ENCODE data around the gene STRN.
A peak's percentile ranks its signal among the peaks of the same experiment; 100 is the strongest.

STRN gene

DNA sequence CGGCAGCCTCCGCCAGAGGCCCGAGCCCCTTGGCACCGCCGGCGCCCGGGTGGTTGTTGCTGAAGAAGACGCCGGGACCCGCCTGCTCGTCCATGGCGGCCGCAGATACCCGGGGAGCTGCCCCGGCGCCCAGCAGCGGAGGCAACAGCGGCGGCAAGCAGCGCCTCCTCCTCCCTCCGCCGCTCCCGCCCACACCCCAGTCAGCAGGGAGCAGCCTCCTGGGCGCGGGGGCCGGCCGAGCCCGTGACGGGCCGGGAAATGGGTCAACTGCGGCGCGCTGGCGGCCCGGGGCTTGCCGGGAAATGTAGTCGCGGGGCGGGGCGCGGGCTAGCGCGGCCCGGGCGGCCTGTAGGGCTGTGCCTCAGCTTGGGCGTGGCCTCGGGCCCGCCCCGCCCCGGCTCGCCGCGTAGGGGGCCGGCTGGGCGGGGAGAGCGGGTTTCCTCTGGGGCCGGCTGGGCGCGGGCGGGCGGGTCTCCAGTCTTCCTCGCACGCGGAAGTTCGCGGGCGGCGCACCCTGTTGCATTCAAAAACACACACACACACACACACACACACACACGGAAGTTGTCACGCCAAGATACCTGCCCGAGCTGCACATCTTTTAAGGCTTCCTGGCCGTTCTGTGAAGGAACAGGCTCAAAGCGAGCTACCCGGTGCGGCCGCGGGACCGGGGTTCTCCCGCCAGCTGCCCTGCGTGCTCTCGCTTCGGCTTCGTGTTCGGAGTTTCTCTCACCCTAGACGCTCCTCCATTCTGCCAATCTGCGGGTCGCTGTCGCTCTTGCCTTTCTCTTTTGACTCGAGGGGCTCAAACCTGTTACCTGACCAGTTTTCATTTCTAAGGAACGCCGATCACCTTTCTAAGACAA, at the start of gene STRN:
Gene STRN (minus strand): TSS at position 167 of the 866 bp plus-strand sequence. CDS start 73 bp downstream, at position 94.
- Mint-ChIP-seq H3K4me1 (peaks cover 27% of the 10 kb centered on the region), H3K27me3 (ENCODE audit: low read depth) (peaks cover 4% of the 10 kb centered on the region), H3K4me3 (peak within 1 kb of the TSS; percentile 93 to 98 (median 97)), H3K9me3 (no peaks in the 10 kb centered on the region), H3K27ac (peak within 1 kb of the TSS; percentile 63 to 92 (median 91)), H3K36me3 (ENCODE audit: low read depth) (no peaks in the 10 kb centered on the region)
- no peak for TF ChIP-seq CTCF (IDR thresholded peaks at IDR 0.05; ENCODE audit: unreplicated experiment in 3 of 3)

DNA sequence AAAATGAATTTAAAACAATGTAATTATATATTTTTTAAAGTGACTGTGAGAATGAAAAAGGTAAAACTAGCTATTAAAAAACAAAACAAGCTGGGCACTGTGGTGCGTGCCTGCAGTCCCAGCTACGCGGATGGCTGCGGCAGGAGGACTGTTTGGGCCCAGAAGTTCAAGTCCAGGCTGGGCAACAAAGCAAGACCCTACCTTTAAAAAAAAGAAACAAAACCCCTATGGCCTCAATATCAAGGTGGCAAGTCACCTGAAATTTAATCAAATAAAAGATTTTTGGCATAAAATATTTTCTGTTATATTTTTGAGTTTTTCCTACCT, 46.9 kb upstream of the STRN start:
- Mint-ChIP-seq H3K27me3 (ENCODE audit: low read depth) (no peaks in the 10 kb centered on the region), H3K9me3 (no peaks in the 10 kb centered on the region), H3K4me3 (no peak overlapping the region), H3K27ac (no peak overlapping the region), H3K4me1 (no peaks in the 10 kb centered on the region), H3K36me3 (ENCODE audit: low read depth) (peaks cover 37% of the 10 kb centered on the region)
- TF ChIP-seq CTCF (IDR thresholded peaks at IDR 0.05; ENCODE audit: unreplicated experiment in 3 of 3): no peak

DNA sequence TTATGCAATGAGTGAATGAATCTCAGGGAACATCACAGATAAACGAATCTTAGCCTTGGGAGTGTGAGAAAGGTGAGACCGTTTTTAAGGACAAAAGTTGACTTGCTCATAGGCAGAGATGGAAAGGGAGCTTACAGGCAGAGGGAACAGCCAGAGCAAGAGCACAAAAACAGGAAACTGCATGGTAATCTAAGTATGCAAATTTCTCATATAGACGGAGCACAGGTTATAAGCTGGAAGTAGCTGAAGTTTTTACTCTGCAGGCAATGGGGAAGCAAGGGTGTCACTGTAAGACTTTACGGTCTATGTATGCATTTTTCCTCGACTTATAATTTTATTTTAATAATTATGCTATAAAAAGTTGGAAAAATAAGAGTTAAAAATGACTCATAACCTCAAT, 44.8 kb upstream of the STRN start:
- no peak for TF ChIP-seq CTCF (IDR thresholded peaks at IDR 0.05; ENCODE audit: unreplicated experiment in 3 of 3)
- H3K9me3 Mint-ChIP-seq: no peaks in the 10 kb centered on the region
- no peak overlapping the region for H3K4me3 Mint-ChIP-seq
- no peaks in the 10 kb centered on the region for H3K4me1 Mint-ChIP-seq
- no peaks in the 10 kb centered on the region for H3K27me3 Mint-ChIP-seq (ENCODE audit: low read depth)
- no peak overlapping the region for H3K27ac Mint-ChIP-seq
- H3K36me3 Mint-ChIP-seq (ENCODE audit: low read depth): peaks cover 38% of the 10 kb centered on the region

DNA sequence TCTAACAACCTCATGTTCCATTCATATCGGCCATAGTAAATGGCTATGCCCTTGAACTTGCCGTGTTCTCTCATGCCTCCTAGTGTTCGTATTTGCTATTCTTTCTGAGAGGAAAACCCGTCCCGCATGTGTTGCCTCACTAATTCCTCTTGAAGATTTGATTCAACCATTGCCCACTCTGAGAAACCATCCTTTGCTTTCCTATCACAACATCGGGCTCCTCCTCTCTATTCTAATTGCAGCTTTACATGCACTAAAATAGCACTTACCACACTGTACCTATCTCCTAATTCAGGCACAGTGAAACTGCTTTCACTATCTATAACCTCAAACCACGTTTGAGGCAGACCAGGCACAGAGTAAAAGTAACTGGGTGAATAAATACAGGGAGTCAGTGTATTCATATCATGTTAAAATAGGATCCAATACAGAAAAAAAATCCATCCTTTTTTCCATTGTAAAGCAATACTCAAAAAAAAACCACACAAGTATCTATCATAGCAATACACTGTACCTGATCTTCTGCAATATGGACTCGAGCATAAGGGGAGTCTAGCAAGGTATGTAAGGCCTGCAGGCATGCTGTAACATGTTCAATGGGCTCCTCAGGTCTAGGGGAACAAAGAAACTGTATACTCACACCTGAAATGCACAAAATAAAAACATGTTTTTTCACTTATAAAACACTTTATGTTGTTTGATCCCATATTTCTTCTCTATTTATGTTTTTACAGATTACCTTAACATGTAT, 39.0 kb upstream of the STRN start:
- Mint-ChIP-seq H3K27ac (no peak overlapping the region), H3K9me3 (no peaks in the 10 kb centered on the region), H3K4me3 (no peak overlapping the region)

GRCh38 chr2:37000988-37001556, 34.7 kb upstream of the STRN start:
- Mint-ChIP-seq H3K4me3 (no peak overlapping the region), H3K27ac (no peak overlapping the region), H3K27me3 (ENCODE audit: low read depth) (peaks cover 3% of the 10 kb centered on the region), H3K36me3 (ENCODE audit: low read depth) (peaks cover 62% of the 10 kb centered on the region), H3K9me3 (no peaks in the 10 kb centered on the region), H3K4me1 (no peaks in the 10 kb centered on the region)
- no peak for TF ChIP-seq CTCF (IDR thresholded peaks at IDR 0.05; ENCODE audit: unreplicated experiment in 3 of 3)

More for the DNA sequence above, 39.0 kb upstream of the STRN start:
- Mint-ChIP-seq H3K4me1 (no peaks in the 10 kb centered on the region), H3K36me3 (ENCODE audit: low read depth) (peaks cover 41% of the 10 kb centered on the region), H3K27me3 (ENCODE audit: low read depth) (peaks cover 3% of the 10 kb centered on the region)
- TF ChIP-seq CTCF (IDR thresholded peaks at IDR 0.05; ENCODE audit: unreplicated experiment in 3 of 3): peak in 2 of 3 experiments; percentile 31 to 45
